ENCODE results near the gene JAML. TPM values are rescaled to one million over a fixed set of nuclear protein-coding genes. Genes with fewer than 3 reads are reported as not detected.
A peak's percentile ranks its signal among the peaks of the same experiment; 100 is the strongest.

JAML gene
- total and polyA plus RNA-seq, 2 of the 8 experiments (the other 6 are each of a cell fraction or from before 2014, with no cell fraction given), result 0.12 to 0.58 TPM

DNA sequence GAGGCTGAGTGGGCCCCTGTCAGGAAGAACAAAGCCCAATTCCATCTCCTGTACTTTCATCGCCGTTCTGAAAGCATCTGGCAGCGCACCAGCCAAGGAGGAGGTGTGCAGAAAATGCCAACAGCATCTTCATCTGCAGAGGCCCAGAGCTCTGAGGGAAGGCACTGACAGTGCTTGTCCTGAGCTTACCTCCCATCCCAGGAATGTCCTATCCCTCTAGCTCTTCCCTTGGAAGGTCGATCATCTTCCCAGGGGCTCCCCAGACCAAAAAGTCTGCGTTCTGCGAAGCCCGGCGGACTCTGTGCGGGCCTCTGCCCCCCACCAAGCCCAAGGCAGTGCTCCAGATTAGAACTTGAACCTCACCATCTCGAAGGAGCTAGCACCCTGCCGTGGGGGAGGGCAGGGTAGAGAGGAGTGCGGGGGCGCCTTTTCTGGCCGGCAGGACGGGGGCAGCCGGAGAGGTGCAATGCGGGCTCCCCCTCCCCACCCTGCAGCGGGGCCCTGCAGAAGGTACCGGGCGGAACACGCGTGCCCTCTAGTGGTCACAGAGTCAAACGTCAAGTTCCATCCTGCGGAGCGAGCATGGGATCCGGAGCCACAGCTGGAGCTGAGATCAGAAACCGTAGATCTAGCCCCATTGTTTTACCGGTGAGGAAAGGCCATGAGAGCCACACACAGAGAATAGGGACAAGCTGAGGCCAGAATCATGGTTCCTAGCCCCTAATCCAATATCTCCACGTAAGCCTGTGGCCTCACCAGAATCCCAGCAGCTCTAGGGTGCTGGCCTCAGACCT is 53.3 kb downstream of the JAML start:
- peak overlapping the region; percentile 10 to 68 (median 41); a peak in 7 of 8 replicates for H3K4me3 ChIP-seq (ENCODE audit: extremely low read depth in 1 of 4, insufficient read depth in 2 of 4, low read depth in 3 of 4, low read length in 4 of 4)
- no peak overlapping the region for H2BK120ac ChIP-seq (replicated peaks; ENCODE audit: low read depth, low read length)
- FAIRE-seq, result peak; percentile 87
- H2BK20ac ChIP-seq (ENCODE audit: low read length), result 0 out of 2 replicates have a peak overlapping the region, but pooled peaks have one; percentile 11
- no peak overlapping the region for H4K91ac ChIP-seq (replicated peaks; ENCODE audit: insufficient read length, low read length)
- no peak overlapping the region for H3K14ac ChIP-seq (ENCODE audit: insufficient read length)
- no peak overlapping the region for H4K5ac ChIP-seq (ENCODE audit: insufficient read length, low read depth, low read length)
- H3K4ac ChIP-seq (replicated peaks; ENCODE audit: insufficient read length, low read depth, low read length), result no peak overlapping the region
- ChIA-PET CTCF (ENCODE audit: partially characterized antibody) (interaction anchor here (0.6 to 8.7 kb wide), 56 partner anchors 9 to 585 kb away, joined by 3 to 245 read pairs (median 4); partner anchors contain the start of genes FXYD6, MPZL2, MPZL3 and SCN4B), POLR2A (ENCODE audit: partially characterized antibody) (interaction anchor here (1.1 to 2.8 kb wide), 6 partner anchors 9 to 264 kb away, joined by 3 to 16 read pairs (median 6); partner anchors contain the start of genes KMT2A and SCN4B)
- peaks cover 6 to 87% (median 66%) of the 10 kb centered on the region in 4 experiments for H3K27me3 ChIP-seq (replicated peaks in 1 of 4; ENCODE audit: control insufficient read depth in 3 of 4, extremely low read depth in 1 of 4, insufficient read depth in 3 of 4, low read length in 3 of 4)
- no peaks in the 10 kb centered on the region for H3K79me2 ChIP-seq (ENCODE audit: control insufficient read depth in 1 of 2, insufficient read depth in 2 of 2, low read length in 2 of 2)
- no peak overlapping the region for H3K23ac ChIP-seq (ENCODE audit: insufficient read length)
- no peak overlapping the region for H4K8ac ChIP-seq (ENCODE audit: extremely low read depth, insufficient read depth, low read length)
- H3K9me3 ChIP-seq (ENCODE audit: insufficient read depth in 2 of 2, low read depth in 1 of 2, low read length in 1 of 2), result no peaks in the 10 kb centered on the region
- H3K79me1 ChIP-seq (ENCODE audit: low read depth, low read length), result no peaks in the 10 kb centered on the region
- no peak overlapping the region for H3K27ac ChIP-seq (ENCODE audit: low read depth, low read length)
- H2AFZ ChIP-seq (ENCODE audit: low read length), result peak overlapping the region; percentile 22; the same call in 1 of the 2 replicates
- no peak overlapping the region for H3K56ac ChIP-seq (replicated peaks; ENCODE audit: insufficient read length, low read depth, low read length)
- peak overlapping the region; percentile 84; the same call in 1 of the 2 replicates for H2BK15ac ChIP-seq (ENCODE audit: low read length)
- no peak overlapping the region for H3K9ac ChIP-seq (replicated peaks in 1 of 4; ENCODE audit: extremely low read depth in 1 of 4, low read depth in 3 of 4, low read length in 3 of 4)
- H2BK5ac ChIP-seq (ENCODE audit: low read depth, low read length), result no peak overlapping the region; the same call in 1 of the 2 replicates
- peak in 1 of 2 experiments; percentile 92 for DNase-seq (ENCODE audit: low read depth in 1 of 2, low spot score in 2 of 2)
- peak overlapping the region; percentile 41 to 73 for H3K4me2 ChIP-seq (ENCODE audit: insufficient read depth in 1 of 2, low read depth in 2 of 2, low read length in 2 of 2)
- no peak overlapping the region for H2AK5ac ChIP-seq (ENCODE audit: low read depth, low read length)
- H2BK12ac ChIP-seq (ENCODE audit: low read depth, low read length), result 0 out of 2 replicates have a peak overlapping the region, but pooled peaks have one; percentile 71
- peaks cover 10% of the 10 kb centered on the region for H3K23me2 ChIP-seq (ENCODE audit: low read depth, low read length)
- peak overlapping the region; percentile 89 for H3K18ac ChIP-seq (ENCODE audit: extremely low read depth, low read length)
- no peaks in the 10 kb centered on the region for H3K36me3 ChIP-seq (ENCODE audit: control insufficient read depth in 2 of 4, insufficient read depth in 4 of 4, low read length in 3 of 4)
- H4K20me1 ChIP-seq (replicated peaks in 1 of 2; ENCODE audit: control insufficient read depth in 1 of 2, insufficient read depth in 2 of 2, low read length in 2 of 2), result no peaks in the 10 kb centered on the region
- H3K4me1 ChIP-seq (replicated peaks in 1 of 4; ENCODE audit: control insufficient read depth in 3 of 4, insufficient read depth in 4 of 4, low read length in 3 of 4), result peaks cover 0 to 27% (median 15%) of the 10 kb centered on the region in 4 experiments
- 5% methylated on average over 24 of the region's 29 CpGs; no CpG with 5 or more reads in 1 of the 2 experiments for WGBS, 2 experiments (ENCODE audit: extremely low coverage in 1 of 2, insufficient coverage in 1 of 2, insufficient read length in 1 of 2, insufficient replicate concordance in 2 of 2, low coverage in 1 of 2, low lambda C conversion rate in 2 of 2, missing lambda C conversion rate in 1 of 2)
- TF ChIP-seq ZNF274 (IDR thresholded peaks at IDR 0.05; ENCODE audit: borderline replicate concordance, extremely low read depth, low read length) (no peak), RFX5 (IDR thresholded peaks at IDR 0.05; ENCODE audit: borderline replicate concordance, low read depth, low read length) (no peak), SRF (IDR thresholded peaks at IDR 0.05; ENCODE audit: low read depth, low read length) (no peak), POU5F1 (IDR thresholded peaks at IDR 0.05; ENCODE audit: low read depth, low read length) (no peak), EGR1 (IDR thresholded peaks at IDR 0.05; ENCODE audit: borderline replicate concordance, low read depth, low read length) (peak; percentile 85; the same call in 1 of the 2 replicates), RBBP5 (IDR thresholded peaks at IDR 0.05; ENCODE audit: borderline replicate concordance, low read depth, low read length) (peak; percentile 80; the same call in 1 of the 2 replicates), TEAD4 (IDR thresholded peaks at IDR 0.05; ENCODE audit: low read depth, low read length) (peak; percentile 59; the same call in 1 of the 2 replicates), CBX8 (IDR thresholded peaks at IDR 0.05; ENCODE audit: borderline replicate concordance, low read depth, low read length) (no peak), SIX5 (IDR thresholded peaks at IDR 0.05; ENCODE audit: low read depth, low read length) (no peak), MAFK (IDR thresholded peaks at IDR 0.05; ENCODE audit: low read depth, low read length) (no peak)
- TF ChIP-seq, protein P1, sequence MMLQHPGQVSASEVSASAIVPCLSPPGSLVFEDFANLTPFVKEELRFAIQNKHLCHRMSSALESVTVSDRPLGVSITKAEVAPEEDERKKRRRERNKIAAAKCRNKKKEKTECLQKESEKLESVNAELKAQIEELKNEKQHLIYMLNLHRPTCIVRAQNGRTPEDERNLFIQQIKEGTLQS (IDR thresholded peaks at IDR 0.05; ENCODE audit: insufficient read depth, low read depth, low read length), result no peak

All from H1 (cell line).